Vagina (tissue), 2 donors: ENCODE measurements around the gene FOXE3. TPM values are rescaled to one million over a fixed set of nuclear protein-coding genes. Genes with fewer than 3 reads are reported as not detected.

ENCODE experiments used
- DNase-seq, 2 donors: peaks; one replicate each; pipeline ENCODE4 v3.0.0-alpha.2; 2017; ENCODE audit errors: extremely low spot score in 2 of 2
- H3K27ac ChIP-seq: fragments of 200-600 bp; sonication (generic); one replicate; pipeline ENCODE4 v1.5.1; 2019
- H3K27me3 ChIP-seq: fragments of 200-600 bp; sonication (generic); one replicate; pipeline ENCODE4 v1.5.1; 2019
- H3K36me3 ChIP-seq, 2 donors: fragments of 200-600 bp; sonication (generic); one replicate each; pipeline ENCODE4 v1.5.1; 2017 to 2019
- H3K4me1 ChIP-seq: fragments of 200-600 bp; sonication (generic); one replicate; pipeline ENCODE4 v1.5.1; 2019
- H3K4me3 ChIP-seq, 2 donors: fragments of 200-600 bp; sonication (generic); 1 replicate in 1 of 2; 2 replicates in 1 of 2; pipeline ENCODE4 v1.5.1; 2016 to 2019
- H3K9me3 ChIP-seq: fragments of 200-600 bp; sonication (generic); one replicate; pipeline ENCODE4 v1.5.1; 2019
- POLR2A ChIP-seq, 2 donors: fragments of 450-650 bp; IDR thresholded peaks; one replicate each; pipeline ENCODE4 v1.6.1; 2017; ENCODE audit warnings: antibody characterized with exemption in 2 of 2, mild to moderate bottlenecking in 2 of 2, moderate library complexity in 2 of 2
- POLR2AphosphoS5 ChIP-seq, 2 donors: sonication (generic); formaldehyde crosslinking; IDR thresholded peaks; one replicate each; pipeline ENCODE4 v1.9.0; 2017; ENCODE audit warnings: antibody characterized with exemption in 2 of 2, mild to moderate bottlenecking in 2 of 2, low read depth in 1 of 2; ENCODE audit not compliant: insufficient read depth in 1 of 2
- intact Hi-C: fragments of 100-400 bp; cut with DNase I; formaldehyde crosslinking; loops from one replicate; pipeline ENCODE4 v1.15.1; 2023
- total RNA-seq: library from RNA; depleted of rRNA; stranded (reverse); fragments of >200 nt; gene quantifications from one replicate; pipeline ENCODE4 v1.2.3, GENCODE V29; 2016
- TF ChIP-seq, protein P1 (sequence below), 3 experiments: fragments of 450-650 bp in 2 of 3; fragments of 200-600 bp in 1 of 3; sonication (generic) in 1 of 3; IDR thresholded peaks; one replicate each; pipeline ENCODE4 v1.5.1; 2017 to 2019; ENCODE audit warnings: antibody characterized with exemption in 3 of 3, mild to moderate bottlenecking in 2 of 3, moderate library complexity in 2 of 3

The FOXE3 gene
- total RNA-seq, 1 donor from 2014 or later, result not detected

DNA sequence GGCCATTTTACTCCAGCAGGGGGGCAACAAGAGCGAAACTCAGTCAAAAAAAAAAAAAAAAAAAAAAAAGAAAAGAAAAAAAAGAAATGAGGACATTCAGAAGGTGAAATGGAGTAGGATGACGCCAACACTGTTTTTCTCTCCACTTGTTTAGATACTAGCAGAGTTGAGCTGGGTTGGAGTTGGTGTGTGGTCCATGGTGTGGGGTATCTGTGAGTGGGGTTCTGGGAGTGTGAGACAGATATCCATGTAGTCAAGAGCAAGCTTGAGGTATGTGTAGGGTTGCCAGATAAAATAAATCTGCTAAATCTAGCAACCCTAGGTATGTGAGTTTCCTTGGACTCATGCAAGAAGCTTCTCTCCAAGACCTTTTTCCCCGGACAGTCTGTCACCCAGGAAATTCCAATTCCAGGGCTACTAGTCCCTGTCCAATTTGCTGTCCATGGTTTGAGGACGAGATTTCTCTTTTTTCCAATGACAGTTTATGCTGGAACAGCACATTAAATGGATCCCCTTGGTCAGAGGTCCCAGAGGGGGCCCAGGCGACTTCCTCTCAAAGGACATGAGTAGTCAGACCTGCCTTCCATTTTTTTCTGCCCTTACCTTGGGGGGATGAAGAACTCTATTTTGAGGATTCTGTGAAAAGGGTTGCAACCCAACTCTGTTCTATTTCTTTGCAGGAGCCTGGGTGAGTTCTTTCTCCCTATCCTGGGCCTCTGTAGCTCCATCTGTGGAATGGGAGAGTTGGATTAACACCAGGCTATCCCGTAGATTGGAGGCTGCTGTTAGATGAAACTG lies 19.6 kb downstream of the FOXE3 start:
- DNase-seq, result no peak
- intact Hi-C loops, result no loop called here
- Histone ChIP-seq H3K4me3 (peak overlapping the region in 1 of 2 donors; percentile 50), H3K27ac (no peak overlapping the region), H3K4me1 (peaks cover 52% of the 10 kb centered on the region), H3K36me3 (no peaks in the 10 kb centered on the region), H3K9me3 (no peaks in the 10 kb centered on the region), H3K27me3 (peaks cover 20% of the 10 kb centered on the region)
- TF ChIP-seq POLR2A (IDR thresholded peaks at IDR 0.05) (no peak), POLR2AphosphoS5 (IDR thresholded peaks at IDR 0.05; ENCODE audit: insufficient read depth in 1 of 2, low read depth in 1 of 2) (no peak)
- TF ChIP-seq, protein P1, sequence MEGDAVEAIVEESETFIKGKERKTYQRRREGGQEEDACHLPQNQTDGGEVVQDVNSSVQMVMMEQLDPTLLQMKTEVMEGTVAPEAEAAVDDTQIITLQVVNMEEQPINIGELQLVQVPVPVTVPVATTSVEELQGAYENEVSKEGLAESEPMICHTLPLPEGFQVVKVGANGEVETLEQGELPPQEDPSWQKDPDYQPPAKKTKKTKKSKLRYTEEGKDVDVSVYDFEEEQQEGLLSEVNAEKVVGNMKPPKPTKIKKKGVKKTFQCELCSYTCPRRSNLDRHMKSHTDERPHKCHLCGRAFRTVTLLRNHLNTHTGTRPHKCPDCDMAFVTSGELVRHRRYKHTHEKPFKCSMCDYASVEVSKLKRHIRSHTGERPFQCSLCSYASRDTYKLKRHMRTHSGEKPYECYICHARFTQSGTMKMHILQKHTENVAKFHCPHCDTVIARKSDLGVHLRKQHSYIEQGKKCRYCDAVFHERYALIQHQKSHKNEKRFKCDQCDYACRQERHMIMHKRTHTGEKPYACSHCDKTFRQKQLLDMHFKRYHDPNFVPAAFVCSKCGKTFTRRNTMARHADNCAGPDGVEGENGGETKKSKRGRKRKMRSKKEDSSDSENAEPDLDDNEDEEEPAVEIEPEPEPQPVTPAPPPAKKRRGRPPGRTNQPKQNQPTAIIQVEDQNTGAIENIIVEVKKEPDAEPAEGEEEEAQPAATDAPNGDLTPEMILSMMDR (IDR thresholded peaks at IDR 0.05), result no peak

DNA sequence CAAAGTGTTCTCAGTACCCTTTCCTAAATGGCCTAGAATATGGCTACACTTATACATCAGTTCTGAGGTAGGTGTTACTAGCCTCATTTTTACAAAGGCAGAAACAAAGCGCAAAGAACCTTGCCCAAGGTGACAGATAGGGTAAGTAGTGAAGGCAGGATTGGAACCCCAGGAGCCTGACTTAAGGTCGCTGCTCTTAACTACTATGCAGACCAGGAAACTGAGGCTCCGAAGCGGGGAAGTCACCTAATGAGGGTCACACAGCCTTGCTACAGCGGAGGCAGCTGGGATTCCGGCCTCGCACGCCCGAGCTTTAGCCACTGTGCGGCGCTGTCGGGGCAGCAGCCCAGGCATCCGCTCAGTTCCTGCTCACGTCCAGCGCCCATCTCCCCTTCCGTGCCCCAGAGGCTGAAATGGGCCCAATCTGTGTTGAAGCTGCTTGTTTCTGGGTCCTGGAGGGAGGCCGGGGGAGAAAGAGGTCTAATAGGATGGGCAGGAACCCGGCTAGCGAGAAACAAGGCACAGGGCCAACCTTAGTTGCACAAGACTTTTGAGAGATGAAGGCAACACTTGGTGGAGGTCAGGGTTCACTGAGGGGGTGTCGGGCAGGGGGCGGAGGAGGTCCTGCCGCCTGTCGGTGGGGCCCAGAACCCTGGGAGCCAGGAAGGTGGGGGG lies 20.4 kb downstream of the FOXE3 start:
- no peak for DNase-seq
- peaks cover 52% of the 10 kb centered on the region for H3K4me1 ChIP-seq
- intact Hi-C loops, result no loop called here
- TF ChIP-seq, protein P1 (IDR thresholded peaks at IDR 0.05), result peak; percentile 31 to 60 (median 32)
- TF ChIP-seq POLR2A (IDR thresholded peaks at IDR 0.05), result no peak
- peak in 1 of 2 donors; percentile 56 for TF ChIP-seq POLR2AphosphoS5 (IDR thresholded peaks at IDR 0.05; ENCODE audit: insufficient read depth in 1 of 2, low read depth in 1 of 2)
- H3K4me3 ChIP-seq, result peak overlapping the region; percentile 50 to 66
- peak overlapping the region; percentile 50 for H3K27ac ChIP-seq
- H3K36me3 ChIP-seq, result no peaks in the 10 kb centered on the region
- no peaks in the 10 kb centered on the region for H3K9me3 ChIP-seq
- H3K27me3 ChIP-seq, result peaks cover 20% of the 10 kb centered on the region

DNA sequence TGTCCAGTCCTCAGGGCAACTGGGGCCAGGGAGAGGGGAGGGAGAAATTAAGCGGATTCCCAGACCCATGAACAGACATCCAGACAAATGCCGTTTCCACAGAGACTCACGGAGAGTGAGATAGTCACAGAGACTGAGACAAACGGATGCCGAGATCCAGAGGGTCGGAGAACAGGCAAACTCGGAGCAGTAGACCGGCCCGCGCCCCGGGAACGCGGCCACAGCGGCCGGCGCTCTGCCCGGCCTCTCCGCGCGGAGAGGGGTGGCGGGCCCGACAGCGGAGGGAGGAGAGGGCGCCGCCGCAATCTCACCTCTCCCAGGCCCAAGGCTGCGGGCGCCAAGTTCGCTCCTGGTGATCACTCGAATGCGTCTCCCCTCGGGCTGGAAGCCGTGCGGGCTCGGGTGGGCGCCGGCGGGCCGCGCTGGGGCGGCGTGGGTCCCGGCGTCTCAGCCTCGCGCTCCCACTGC lies 20.9 kb downstream of the FOXE3 start:
- Histone ChIP-seq H3K27ac (peak overlapping the region; percentile 50), H3K27me3 (peaks cover 20% of the 10 kb centered on the region), H3K4me1 (peaks cover 49% of the 10 kb centered on the region), H3K36me3 (no peaks in the 10 kb centered on the region), H3K9me3 (no peaks in the 10 kb centered on the region), H3K4me3 (peak overlapping the region; percentile 50 to 66)
- TF ChIP-seq, protein P1 (IDR thresholded peaks at IDR 0.05), result no peak
- no peak for TF ChIP-seq POLR2AphosphoS5 (IDR thresholded peaks at IDR 0.05; ENCODE audit: insufficient read depth in 1 of 2, low read depth in 1 of 2)
- no peak for TF ChIP-seq POLR2A (IDR thresholded peaks at IDR 0.05)
- intact Hi-C loops, result loop anchor here (1.0 kb wide), 1 partner anchor 273 kb away; no protein-coding TSS in a partner anchor
- no peak for DNase-seq

DNA sequence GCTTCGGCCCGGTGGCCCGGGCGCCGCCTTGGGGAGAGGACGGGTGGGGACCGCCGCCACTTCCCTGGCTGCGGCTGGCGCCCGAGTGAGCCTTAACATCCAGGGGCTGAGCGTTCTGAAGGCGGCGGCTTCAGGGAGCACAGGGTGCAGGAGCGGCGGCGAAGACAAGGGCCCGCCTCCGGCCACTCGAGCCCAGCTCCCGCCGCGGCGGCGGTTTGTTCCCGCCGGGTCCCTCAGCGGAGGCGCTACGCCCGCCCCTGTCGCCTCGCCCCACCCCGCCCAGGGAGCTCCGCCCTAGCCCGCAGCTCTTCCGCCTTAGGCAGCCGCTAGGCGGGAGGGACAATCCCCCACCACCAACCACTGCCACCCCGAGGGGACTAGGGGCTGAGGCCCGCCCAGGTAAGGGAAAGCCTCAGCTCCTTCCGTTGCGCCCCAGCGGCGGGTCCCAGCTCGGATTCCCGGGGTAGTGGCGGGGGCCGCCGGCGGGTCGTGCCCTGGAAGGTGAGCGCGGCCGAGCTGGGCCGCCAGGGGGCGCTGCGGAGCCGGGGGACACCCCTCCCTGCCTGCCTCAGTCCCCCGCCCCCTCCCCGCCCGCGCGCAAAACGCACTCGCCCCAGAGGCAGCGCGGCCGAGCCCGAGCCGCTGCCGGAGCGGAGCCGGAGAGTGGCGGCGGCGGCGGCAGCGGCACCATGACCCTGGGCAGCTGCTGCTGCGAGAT lies 21.5 kb downstream of the FOXE3 start, which contains the start of gene FOXD2:
FOXD2 (plus strand) TSS at position 598 of the 718 bp plus-strand sequence; CDS start at position 690, 92 bp downstream.
- H3K36me3 ChIP-seq, result no peaks in the 10 kb centered on the region
- H3K4me1 ChIP-seq, result peaks cover 43% of the 10 kb centered on the region
- no peak for DNase-seq
- intact Hi-C loops, result loop anchor here (1.0 kb wide), 1 partner anchor 273 kb away; no protein-coding TSS in a partner anchor
- peaks cover 21% of the 10 kb centered on the region for H3K27me3 ChIP-seq
- no peaks in the 10 kb centered on the region for H3K9me3 ChIP-seq
- H3K4me3 ChIP-seq, result peak within 1 kb of the TSS; percentile 50 to 66
- peak within 1 kb of the TSS; percentile 50 for H3K27ac ChIP-seq
- TF ChIP-seq POLR2A (IDR thresholded peaks at IDR 0.05) (peak in 1 of 2 donors; percentile 33), POLR2AphosphoS5 (IDR thresholded peaks at IDR 0.05; ENCODE audit: insufficient read depth in 1 of 2, low read depth in 1 of 2) (peak in 1 of 2 donors; percentile 67)
- TF ChIP-seq, protein P1 (IDR thresholded peaks at IDR 0.05), result peak; percentile 96 to 98 (median 97)
